ENCODE results near the gene TSTD2. TPM values are rescaled to one million over a fixed set of nuclear protein-coding genes. Genes with fewer than 3 reads are reported as not detected.

The TSTD2 gene
- total RNA-seq: 19.8 TPM
- long read RNA-seq, partial matches to known transcripts: 2 of 9 reads
- long read RNA-seq, other reads (novel, unspliced or antisense): 5 of 9 reads

GRCh38 chr9:97632985-97633858 is at the start of gene TSTD2, which contains the start of gene NCBP1:
Gene TSTD2, minus strand, starts transcription at chr9:97633368. Its CDS starts 5,806 bp downstream, at chr9:97627562.
Gene NCBP1, plus strand, starts transcription at chr9:97633821. Its CDS starts 61 bp downstream, at chr9:97633882.
- DNase-seq (ENCODE audit: low spot score): peak; percentile 98

DNA sequence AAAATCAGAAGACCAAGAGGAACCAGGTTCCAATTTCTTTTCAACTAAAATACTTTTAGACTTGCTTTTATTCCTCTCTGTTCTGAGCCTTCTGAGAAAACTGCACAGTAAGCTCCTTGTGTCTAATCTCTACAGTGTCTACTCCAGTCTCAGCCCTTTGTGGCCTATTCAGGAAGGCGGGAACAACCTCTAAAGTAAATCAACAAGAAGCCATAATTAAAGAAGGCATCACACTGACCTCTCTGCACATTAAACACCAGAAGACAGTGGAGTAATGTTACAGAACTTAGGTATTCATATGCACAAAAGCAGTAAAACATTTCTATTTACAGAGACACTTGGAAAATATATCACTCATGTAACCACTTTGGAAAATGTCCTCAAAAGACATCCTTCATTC is 49.1 kb upstream of the TSTD2 start:
- no peak for DNase-seq (ENCODE audit: low spot score)

- DNase-seq (ENCODE audit: low spot score): no peak
Observed at GRCh38 chr9:97675655-97676054, 42.5 kb upstream of the TSTD2 start.

GRCh38 chr9:97673922-97674321 is 40.8 kb upstream of the TSTD2 start:
- no peak for DNase-seq (ENCODE audit: low spot score)

DNA sequence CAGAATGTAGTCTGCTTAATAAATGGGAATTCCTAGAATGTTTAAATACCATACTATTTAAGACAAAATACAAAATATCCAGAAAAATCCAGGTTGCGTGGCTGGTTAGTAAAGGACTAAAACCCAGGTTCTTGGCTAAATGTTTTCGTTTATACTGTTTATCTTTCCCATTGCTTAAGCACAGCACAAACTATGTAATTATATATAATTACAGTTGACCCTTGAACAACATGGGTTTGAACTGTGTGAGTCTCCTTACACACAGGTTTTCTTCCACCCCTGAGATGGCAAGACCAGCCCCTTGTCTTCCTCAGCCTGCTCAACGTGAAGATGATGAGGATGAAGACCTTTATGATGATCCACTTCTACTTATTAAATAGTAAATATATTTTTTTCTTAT is 39.2 kb upstream of the TSTD2 start:
- no peak for DNase-seq (ENCODE audit: low spot score)

DNA sequence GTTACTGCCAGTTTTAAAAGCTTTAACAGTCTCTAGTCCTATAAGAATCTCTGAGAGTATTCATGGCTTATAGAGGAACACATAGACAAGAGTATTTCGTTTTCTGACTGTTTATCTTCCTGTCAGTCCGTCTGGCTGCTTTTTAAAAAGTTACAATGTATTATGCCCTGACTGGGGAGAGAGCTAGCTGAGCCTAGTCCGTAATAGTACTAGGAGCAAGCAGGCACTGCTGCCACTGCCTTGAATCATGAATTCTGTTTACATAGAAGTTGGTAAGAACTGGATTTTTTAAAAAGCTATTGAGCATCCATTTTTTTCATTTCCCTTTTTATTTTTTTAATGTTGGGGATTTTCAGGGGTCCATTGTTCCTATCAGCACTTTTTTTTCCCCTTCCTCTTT is 37.4 kb upstream of the TSTD2 start:
- DNase-seq (ENCODE audit: low spot score): no peak

GRCh38 chr9:97668485-97668884 is 35.3 kb upstream of the TSTD2 start:
- no peak for DNase-seq (ENCODE audit: low spot score)

- no peak for DNase-seq (ENCODE audit: low spot score)
Observed at GRCh38 chr9:97666907-97667686, 33.9 kb upstream of the TSTD2 start.

DNA sequence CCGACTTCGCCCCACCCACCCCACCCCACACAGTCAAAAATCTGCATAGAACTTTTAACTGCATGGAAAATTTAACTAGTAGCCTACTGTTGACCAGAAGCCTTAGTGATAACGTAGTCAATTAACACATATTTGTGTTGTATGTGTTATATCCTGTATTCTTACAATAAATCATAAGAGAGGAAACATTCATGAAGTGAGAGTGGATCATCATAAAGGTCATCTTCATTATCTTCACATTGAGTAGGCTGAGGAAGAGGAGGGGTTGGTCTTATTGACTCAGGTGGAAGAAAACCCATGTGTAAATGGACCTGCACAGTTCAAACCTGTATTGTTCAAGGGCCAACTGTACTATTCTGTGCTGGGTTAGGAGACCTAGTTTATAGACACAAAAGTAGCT is 32.6 kb upstream of the TSTD2 start:
- no peak for DNase-seq (ENCODE audit: low spot score)

DNA sequence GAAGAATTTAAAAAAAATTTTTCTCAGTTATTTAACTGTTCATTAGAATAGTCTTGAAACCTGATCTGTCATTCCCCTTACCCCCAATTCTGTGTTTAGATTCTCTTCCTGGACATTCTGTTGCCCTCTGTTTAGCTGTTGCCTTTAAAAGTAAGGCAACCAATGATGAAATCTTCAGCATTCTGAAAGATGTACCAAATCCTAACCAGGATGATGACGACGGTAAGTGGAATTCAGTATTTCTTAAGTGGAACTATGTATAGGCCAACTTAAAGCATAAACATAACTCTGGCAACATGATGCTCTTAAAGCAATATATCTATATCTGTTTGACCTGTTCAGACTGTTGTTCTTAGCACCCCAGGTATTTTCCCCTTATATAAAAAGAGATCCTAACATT is 27.7 kb upstream of the TSTD2 start:
- DNase-seq (ENCODE audit: low spot score): no peak

DNA sequence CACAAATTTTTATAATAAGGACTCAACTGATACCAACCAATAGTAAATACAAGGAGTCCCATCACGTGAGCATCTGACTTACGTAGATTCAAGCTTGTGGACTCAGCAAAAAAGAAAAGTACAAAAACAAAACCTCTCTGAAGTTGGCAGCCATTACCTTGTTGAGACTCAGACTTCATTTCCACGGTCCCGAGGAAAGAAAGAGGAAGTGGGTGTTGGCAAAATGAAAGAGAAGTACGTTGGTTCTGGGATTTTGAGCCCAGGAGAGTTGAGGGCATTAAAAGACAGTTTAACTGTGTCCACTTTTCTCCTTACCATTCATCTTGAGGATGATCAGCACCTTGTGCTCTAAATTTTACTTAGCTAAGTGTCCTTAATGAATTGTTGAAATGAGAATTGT is 27.2 kb upstream of the TSTD2 start:
- no peak for DNase-seq (ENCODE audit: low spot score)

DNA sequence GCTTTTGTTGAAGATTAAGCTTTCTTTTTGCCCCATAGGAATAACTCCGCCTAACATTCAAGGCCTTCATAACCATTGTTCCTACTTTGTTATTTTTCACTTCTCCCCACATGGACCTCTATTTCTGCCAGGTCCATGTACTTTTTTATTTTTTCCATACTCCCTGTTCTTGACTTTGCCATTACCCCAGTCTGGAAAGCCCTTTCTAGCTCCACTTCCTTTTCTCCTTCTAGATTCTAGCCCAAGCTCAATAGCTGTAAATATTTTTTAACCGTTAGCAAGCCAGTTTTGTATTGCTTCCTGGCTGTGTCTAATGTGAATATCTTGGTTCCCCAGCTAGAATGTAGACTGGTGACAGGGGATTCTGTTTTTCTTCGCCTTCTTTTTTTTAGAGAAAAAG is 26.6 kb upstream of the TSTD2 start:
- no peak for DNase-seq (ENCODE audit: low spot score)

- DNase-seq (ENCODE audit: low spot score): no peak
Observed at GRCh38 chr9:97658707-97659106, 25.5 kb upstream of the TSTD2 start.

DNA sequence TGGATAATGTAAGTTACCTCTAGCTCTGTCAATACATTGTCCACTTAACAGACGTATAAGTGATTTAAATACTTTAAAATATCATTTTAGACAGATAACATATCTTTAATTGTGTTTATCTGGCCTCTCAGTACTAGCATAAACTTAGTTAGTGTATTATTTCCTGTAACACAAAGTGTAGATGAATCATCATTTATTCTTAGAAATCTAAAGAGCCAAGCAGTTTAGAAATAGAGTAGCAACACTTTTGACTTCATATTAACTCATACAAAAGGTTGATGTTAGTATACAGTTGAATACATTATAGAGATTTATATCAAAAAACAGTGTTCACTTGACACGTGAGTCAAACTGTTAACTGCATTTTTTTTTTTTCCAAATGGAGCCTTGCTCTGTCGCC is 18.5 kb upstream of the TSTD2 start:
- no peak for DNase-seq (ENCODE audit: low spot score)

GRCh38 chr9:97647996-97648395 is 14.8 kb upstream of the TSTD2 start:
- DNase-seq (ENCODE audit: low spot score): no peak

GRCh38 chr9:97645720-97646119 is 12.6 kb upstream of the TSTD2 start:
- DNase-seq (ENCODE audit: low spot score): no peak

GRCh38 chr9:97640325-97640724 is 7.2 kb upstream of the TSTD2 start:
- DNase-seq (ENCODE audit: low spot score): no peak

- no peak for DNase-seq (ENCODE audit: low spot score)
Observed at GRCh38 chr9:97638666-97639065, 5.5 kb upstream of the TSTD2 start.

DNA sequence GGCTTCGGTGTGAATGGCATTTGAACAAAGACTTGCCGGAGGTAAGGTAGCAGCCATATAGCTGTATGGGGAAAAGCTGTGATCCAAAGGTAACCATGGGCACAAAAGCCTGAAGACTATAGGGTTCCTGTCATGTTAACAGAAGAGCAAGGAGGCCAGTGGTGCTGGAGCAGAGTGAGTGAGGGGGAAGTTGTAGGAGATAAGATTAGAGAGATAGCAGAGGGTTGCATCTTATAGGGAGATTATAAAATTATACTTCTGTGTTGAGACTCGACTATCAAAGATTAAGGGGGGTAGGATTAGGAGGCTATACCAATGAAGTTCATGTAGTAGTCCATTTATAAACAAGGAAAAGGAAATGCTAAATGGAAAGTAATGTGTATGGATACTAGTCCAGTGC is 3.7 kb upstream of the TSTD2 start:
- no peak for DNase-seq (ENCODE audit: low spot score)

DNA sequence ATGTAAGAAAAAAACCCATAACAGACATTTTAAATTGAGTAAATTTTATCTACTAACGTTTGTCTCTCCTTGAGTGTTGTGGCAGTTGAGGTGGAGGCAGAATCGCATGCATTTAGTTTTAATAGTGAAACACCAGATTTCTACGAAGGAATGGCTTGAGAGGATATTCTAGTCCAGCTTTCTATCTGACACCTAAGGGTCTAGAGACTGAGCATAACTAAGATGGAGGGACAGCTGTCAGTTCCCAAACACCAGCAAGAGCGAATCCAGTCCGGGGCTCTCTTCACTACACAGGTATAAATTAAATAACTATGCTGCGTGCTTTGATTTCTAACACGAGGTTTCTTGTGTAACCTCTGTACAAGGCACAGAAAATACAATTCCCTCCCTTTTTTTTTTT is 1.9 kb upstream of the TSTD2 start:
- no peak for DNase-seq (ENCODE audit: low spot score)

DNA sequence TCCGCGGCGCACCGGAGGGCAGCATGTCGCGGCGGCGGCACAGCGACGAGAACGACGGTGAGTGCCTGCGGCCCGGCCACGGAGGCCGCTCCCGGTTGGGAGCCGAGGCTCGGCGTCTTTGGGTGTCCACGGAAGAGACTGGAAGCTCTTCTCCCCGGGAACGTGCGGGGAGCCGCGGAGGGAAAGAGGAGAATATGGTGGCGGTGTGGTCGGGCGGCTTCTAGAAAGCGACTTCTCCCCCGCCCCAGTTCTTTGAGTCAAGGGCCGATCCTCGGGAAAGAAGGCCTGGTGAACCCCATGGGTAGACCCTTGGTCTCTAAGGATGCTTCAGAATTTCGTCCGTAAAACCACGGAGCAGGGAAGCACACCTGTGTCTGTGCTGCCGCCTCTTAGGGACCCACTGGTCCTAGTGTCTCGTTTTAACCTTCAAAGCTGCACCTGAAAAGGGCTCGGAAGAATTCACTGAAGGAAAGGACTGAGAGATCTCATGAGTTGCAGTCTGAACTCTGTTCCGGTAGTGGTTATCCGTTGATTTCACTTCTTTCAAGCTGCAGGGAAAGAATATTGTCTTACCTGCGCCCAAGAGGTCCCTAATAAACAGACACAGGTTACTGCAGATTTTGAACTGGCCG is 807 bp upstream of the TSTD2 start:
- no peak for DNase-seq (ENCODE audit: low spot score)
